ENCODE data around the gene MAST4.

MAST4 gene

DNA sequence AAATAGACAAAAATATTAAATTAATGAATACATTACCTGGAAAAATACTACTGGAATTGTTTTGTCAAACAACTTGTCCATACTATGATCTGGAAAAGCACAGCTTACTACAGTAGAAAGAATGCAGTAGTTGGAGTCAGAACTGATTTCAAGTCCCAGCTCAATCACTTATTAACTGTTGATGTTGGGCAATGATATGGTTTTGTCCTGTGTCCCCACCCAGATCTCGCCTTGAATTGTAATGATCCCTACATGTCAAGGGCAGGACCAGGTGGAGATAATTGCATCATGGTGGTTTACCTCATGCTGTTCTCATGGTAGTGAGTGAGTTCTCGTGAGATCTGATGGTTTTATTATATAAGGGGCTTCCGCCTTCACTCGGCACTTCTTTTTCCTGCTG, 352.9 kb downstream of the MAST4 start:
- H3K9me3 Mint-ChIP-seq, result peaks cover 4% of the 10 kb centered on the region
- H3K4me3 Mint-ChIP-seq, result no peak overlapping the region
- peaks cover 17% of the 10 kb centered on the region for H3K4me1 Mint-ChIP-seq
- H3K27ac Mint-ChIP-seq, result no peak overlapping the region
- TF ChIP-seq CTCF (IDR thresholded peaks at IDR 0.05; ENCODE audit: unreplicated experiment in 3 of 3), result no peak
- no peaks in the 10 kb centered on the region for H3K36me3 Mint-ChIP-seq (ENCODE audit: low read depth)
- H3K27me3 Mint-ChIP-seq (ENCODE audit: low read depth), result no peaks in the 10 kb centered on the region

GRCh38 chr5:66952153-66952552, 356.0 kb downstream of the MAST4 start:
- Mint-ChIP-seq H3K9me3 (peaks cover 4% of the 10 kb centered on the region), H3K4me1 (peaks cover 5% of the 10 kb centered on the region), H3K4me3 (no peak overlapping the region), H3K27ac (no peak overlapping the region), H3K27me3 (ENCODE audit: low read depth) (no peaks in the 10 kb centered on the region), H3K36me3 (ENCODE audit: low read depth) (no peaks in the 10 kb centered on the region)
- TF ChIP-seq CTCF (IDR thresholded peaks at IDR 0.05; ENCODE audit: unreplicated experiment in 3 of 3), result no peak

DNA sequence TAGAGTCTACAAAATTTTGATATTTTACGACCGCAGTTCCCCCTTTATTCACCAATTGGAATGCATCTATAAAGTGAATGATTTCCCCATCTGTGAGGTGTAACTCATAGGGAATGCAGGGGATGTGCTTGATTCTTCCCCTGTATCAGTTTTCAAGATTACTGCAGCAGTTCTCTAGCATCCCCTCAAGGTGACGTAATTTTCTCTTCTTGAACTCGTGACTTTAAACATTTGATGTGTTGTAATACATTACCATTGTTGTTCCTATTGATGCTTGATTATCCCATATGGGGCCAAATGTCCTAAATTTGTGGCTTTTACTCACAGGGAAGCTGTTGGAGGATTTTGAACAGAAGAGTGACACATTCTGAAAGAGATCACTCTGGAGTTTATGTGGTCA, 360.2 kb downstream of the MAST4 start:
- no peak for TF ChIP-seq CTCF (IDR thresholded peaks at IDR 0.05; ENCODE audit: unreplicated experiment in 3 of 3)
- H3K27ac Mint-ChIP-seq, result no peak overlapping the region
- H3K27me3 Mint-ChIP-seq (ENCODE audit: low read depth), result no peaks in the 10 kb centered on the region
- peaks cover 37% of the 10 kb centered on the region for H3K4me1 Mint-ChIP-seq
- no peak overlapping the region for H3K4me3 Mint-ChIP-seq
- peaks cover 4% of the 10 kb centered on the region for H3K9me3 Mint-ChIP-seq
- no peaks in the 10 kb centered on the region for H3K36me3 Mint-ChIP-seq (ENCODE audit: low read depth)

DNA sequence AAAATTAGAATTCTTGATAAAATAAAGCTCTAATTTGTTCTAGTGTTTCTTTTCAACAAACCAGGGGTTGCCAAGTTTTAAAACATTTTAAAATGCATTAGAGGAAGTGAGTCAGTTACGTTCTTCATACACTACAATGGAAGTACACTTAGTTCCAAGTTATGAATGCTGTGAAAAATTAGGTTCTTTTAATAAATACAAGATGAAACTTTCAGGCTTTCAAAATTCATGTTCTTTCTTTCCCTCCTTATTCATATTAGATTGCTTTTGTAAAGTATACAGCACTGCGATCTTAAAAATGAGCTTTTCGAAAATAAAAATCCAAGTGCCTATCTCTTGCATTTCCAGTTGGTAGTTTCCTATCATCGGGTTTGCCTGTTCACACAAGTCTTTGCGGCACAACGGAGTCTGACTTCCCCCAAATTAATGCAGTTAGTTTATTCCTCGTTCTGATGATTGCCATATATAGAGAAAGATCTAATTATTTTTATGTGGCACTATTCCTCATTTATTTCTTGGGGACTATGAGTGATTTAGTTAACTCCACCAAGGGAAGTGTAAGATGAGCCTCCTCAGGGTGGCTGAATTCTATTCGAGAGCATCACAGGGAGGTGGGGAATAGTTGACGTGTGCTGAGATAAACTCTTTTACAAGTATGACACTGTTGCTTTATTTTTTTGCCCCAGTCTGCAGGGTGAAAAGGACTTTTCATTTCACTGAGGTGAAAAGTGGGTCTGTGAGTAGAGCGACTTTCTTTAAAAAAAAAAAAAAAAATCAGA, 362.2 kb downstream of the MAST4 start:
- Mint-ChIP-seq H3K9me3 (no peaks in the 10 kb centered on the region), H3K36me3 (ENCODE audit: low read depth) (no peaks in the 10 kb centered on the region), H3K27me3 (ENCODE audit: low read depth) (no peaks in the 10 kb centered on the region), H3K27ac (peak overlapping the region; percentile 82 to 96 (median 94)), H3K4me3 (peak overlapping the region; percentile 74 to 83 (median 82)), H3K4me1 (peaks cover 37% of the 10 kb centered on the region)
- TF ChIP-seq CTCF (IDR thresholded peaks at IDR 0.05; ENCODE audit: unreplicated experiment in 3 of 3), result no peak

- no peaks in the 10 kb centered on the region for H3K9me3 Mint-ChIP-seq
- TF ChIP-seq CTCF (IDR thresholded peaks at IDR 0.05; ENCODE audit: unreplicated experiment in 3 of 3), result no peak
Measured at GRCh38 chr5:66958980-66959641, 362.9 kb downstream of the MAST4 start.

More at GRCh38 chr5:66958980-66959641, 362.9 kb downstream of the MAST4 start:
- Mint-ChIP-seq H3K27ac (peak overlapping the region; percentile 82 to 96 (median 94)), H3K36me3 (ENCODE audit: low read depth) (no peaks in the 10 kb centered on the region), H3K4me3 (peak overlapping the region; percentile 74 to 83 (median 82)), H3K27me3 (ENCODE audit: low read depth) (no peaks in the 10 kb centered on the region), H3K4me1 (peaks cover 37% of the 10 kb centered on the region)

Data from nephron (organoid).